Keratinocyte (primary cell): ENCODE measurements around the gene DLEC1.

Experiments
- CTCF ChIP-seq, 3 experiments: IDR thresholded peaks in 1 of 3; conservative IDR thresholded peaks in 1 of 3; optimal IDR thresholded peaks in 1 of 3; 2 replicates in 2 of 3; 3 replicates in 1 of 3; pipeline versions ENCODE3 to v1.5.1; 2011; ENCODE audit warnings: low read length in 3 of 3, mild to moderate bottlenecking in 3 of 3, moderate library complexity in 2 of 3, control low read depth in 1 of 3, inconsistent platforms in 1 of 3; ENCODE audit not compliant: insufficient read depth in 2 of 3; ENCODE audit errors: extremely low read depth in 1 of 3
- EZH2 ChIP-seq: IDR thresholded peaks from one replicate; pipeline ENCODE4 v1.6.1; 2012; ENCODE audit warnings: inconsistent platforms, mild to moderate bottlenecking, low read length, moderate library complexity

DNA sequence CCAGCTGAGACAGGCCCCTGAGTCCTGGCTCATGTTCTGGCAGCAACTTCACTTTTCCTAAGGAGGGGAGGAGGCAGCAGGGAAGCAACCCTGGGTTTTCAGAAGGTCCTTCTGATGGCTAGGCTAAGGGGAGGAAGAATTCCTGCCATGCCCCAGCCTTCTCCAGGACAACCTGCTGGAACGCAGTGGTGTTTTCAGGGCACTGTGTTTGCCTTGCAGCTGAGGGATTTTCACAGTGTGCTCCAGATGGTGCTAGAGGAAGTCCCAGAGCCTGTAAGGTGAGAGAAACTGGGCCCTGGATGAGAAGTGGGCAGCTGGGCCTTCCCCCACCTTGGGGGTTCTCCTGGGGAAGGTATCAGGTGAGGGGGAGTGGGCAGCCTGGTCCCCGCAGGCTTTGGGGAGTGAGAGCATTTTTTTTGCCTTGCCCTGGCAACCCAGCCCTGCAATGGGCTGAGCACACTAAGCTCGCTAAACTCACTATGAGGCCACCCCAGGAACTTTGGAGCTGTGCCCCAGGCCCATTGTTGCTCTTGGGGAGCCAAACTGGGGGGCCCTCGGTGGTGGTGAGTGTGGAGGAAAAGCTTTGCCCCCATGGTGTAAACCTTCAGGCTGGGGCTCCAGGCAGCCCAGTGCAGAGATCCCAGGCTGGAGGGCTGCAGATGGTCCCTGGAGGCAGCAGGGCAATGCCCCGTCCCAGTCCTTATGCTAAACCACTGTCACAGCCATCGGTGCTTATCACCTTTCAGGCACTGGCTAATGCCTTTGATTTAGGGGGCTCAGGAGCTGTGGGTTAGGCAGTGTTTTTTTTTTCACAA, 56.9 kb downstream of the DLEC1 start:
- TF ChIP-seq EZH2: no peak
- no peak for TF ChIP-seq CTCF (optimal IDR thresholded peaks at IDR 0.05 in 1 of 3, IDR thresholded peaks at IDR 0.05 in 1 of 3, conservative IDR thresholded peaks at IDR 0.05 in 1 of 3; ENCODE audit: extremely low read depth in 1 of 3, insufficient read depth in 2 of 3, low read length in 3 of 3)
